ENCODE data around the gene PAPPA2. TPM values are rescaled to one million over a fixed set of nuclear protein-coding genes. Genes with fewer than 3 reads are reported as not detected.

The PAPPA2 gene
- total and polyA plus RNA-seq, 12 donors = 0.06 to 1.3 (median 0.29) TPM

- 52 to 56% methylated on average over 3 of the region's 3 CpGs for WGBS, 2 donors
- H3K4me3 ChIP-seq = no peak overlapping the region
- H3K4me1 ChIP-seq = no peaks in the 10 kb centered on the region
- intact Hi-C loops (cut with DNase I) = no loop called here
- TF ChIP-seq CTCF (IDR thresholded peaks at IDR 0.05) = no peak
- DNase-seq = no peak
- no peak overlapping the region for H3K27ac ChIP-seq
- no peaks in the 10 kb centered on the region for H3K36me3 ChIP-seq
- H3K9me3 ChIP-seq = peaks cover 0 to 4% (median 0%) of the 10 kb centered on the region in 11 donors
- H3K27me3 ChIP-seq = peaks cover 0 to 4% (median 0%) of the 10 kb centered on the region in 7 donors
- no peak for ATAC-seq
Observed at GRCh38 chr1:176541663-176542062, 78.7 kb downstream of the PAPPA2 start.

GRCh38 chr1:176542352-176542751, 79.4 kb downstream of the PAPPA2 start:
- Histone ChIP-seq H3K27me3 (peaks cover 0 to 4% (median 0%) of the 10 kb centered on the region in 7 donors), H3K4me1 (no peaks in the 10 kb centered on the region), H3K9me3 (peaks cover 0 to 4% (median 0%) of the 10 kb centered on the region in 11 donors), H3K36me3 (no peaks in the 10 kb centered on the region), H3K27ac (no peak overlapping the region), H3K4me3 (no peak overlapping the region)
- TF ChIP-seq CTCF (IDR thresholded peaks at IDR 0.05) = no peak
- ATAC-seq = no peak
- intact Hi-C loops (cut with DNase I) = no loop called here
- no peak for DNase-seq
- WGBS, 2 donors = 60 to 68% methylated on average over 2 of the region's 2 CpGs

- no peaks in the 10 kb centered on the region for H3K4me1 ChIP-seq
- H3K36me3 ChIP-seq = no peaks in the 10 kb centered on the region
- peaks cover 0 to 8% (median 0%) of the 10 kb centered on the region in 7 donors for H3K27me3 ChIP-seq
- DNase-seq (no peak), ATAC-seq (no peak)
- peaks cover 0 to 4% (median 0%) of the 10 kb centered on the region in 11 donors for H3K9me3 ChIP-seq
- H3K4me3 ChIP-seq = no peak overlapping the region
- no peak overlapping the region for H3K27ac ChIP-seq
- intact Hi-C loops (cut with DNase I) = no loop called here
- no peak for TF ChIP-seq CTCF (IDR thresholded peaks at IDR 0.05)
- WGBS, 2 donors = 63 to 74% methylated on average over 2 of the region's 2 CpGs
Observed at GRCh38 chr1:176543360-176544129, 80.6 kb downstream of the PAPPA2 start.

- no peak for TF ChIP-seq CTCF (IDR thresholded peaks at IDR 0.05)
- DNase-seq (no peak), ATAC-seq (no peak)
- peaks cover 0 to 4% (median 0%) of the 10 kb centered on the region in 11 donors for H3K9me3 ChIP-seq
- 82 to 86% methylated on average over 4 of the region's 4 CpGs for WGBS, 2 donors
- H3K27ac ChIP-seq = no peak overlapping the region
- H3K27me3 ChIP-seq = peaks cover 0 to 14% (median 0%) of the 10 kb centered on the region in 7 donors
- intact Hi-C loops (cut with DNase I) = no loop called here
- no peak overlapping the region for H3K4me3 ChIP-seq
- no peaks in the 10 kb centered on the region for H3K4me1 ChIP-seq
- no peaks in the 10 kb centered on the region for H3K36me3 ChIP-seq
Observed at GRCh38 chr1:176545034-176545639, 82.2 kb downstream of the PAPPA2 start.
